MM.1S (cell line): ENCODE measurements around the gene XPO1.
"Not testable (repeated sequence)": the region's sequence is repeated elsewhere in the genome, so short reads cannot be mapped to it uniquely, and the experiment has no call there.

ENCODE experiments used
- DNase-seq: peaks from one replicate; pipeline ENCODE4 v3.0.0-alpha.2; 2015
- H2AFZ ChIP-seq: fragments of 300-600 bp; sonication (generic); 2 replicates; pipeline ENCODE4 v1.6.0; 2016; ENCODE audit warnings: antibody characterized with exemption, low read length
- H3F3A ChIP-seq: fragments of 300-600 bp; sonication (generic); 2 replicates; pipeline ENCODE4 v1.6.1; 2016; ENCODE audit warnings: mild to moderate bottlenecking, antibody characterized with exemption, low read length, moderate library complexity, mixed read lengths; ENCODE audit not compliant: insufficient read depth
- H3K27ac ChIP-seq: fragments of 300-600 bp; sonication (generic); 2 replicates; pipeline ENCODE4 v1.5.1; 2016; ENCODE audit warnings: mild to moderate bottlenecking, low read length
- H3K27me3 ChIP-seq: fragments of 300-600 bp; sonication (generic); replicated peaks from 2 replicates; pipeline ENCODE4 v1.6.0; 2016; ENCODE audit warnings: low read length; ENCODE audit not compliant: insufficient read depth
- H3K36me3 ChIP-seq: fragments of 300-600 bp; sonication (generic); replicated peaks from 2 replicates; pipeline ENCODE4 v1.6.1; 2016; ENCODE audit warnings: mild to moderate bottlenecking, low read length, mixed read lengths; ENCODE audit not compliant: insufficient read depth
- H3K4me1 ChIP-seq: fragments of 300-600 bp; sonication (generic); 2 replicates; pipeline ENCODE4 v1.6.1; 2016; ENCODE audit warnings: low read length, mixed read lengths
- H3K4me2 ChIP-seq: fragments of 300-600 bp; sonication (generic); 2 replicates; pipeline ENCODE4 v1.6.0; 2016; ENCODE audit warnings: low read depth, low read length
- H3K4me3 ChIP-seq: fragments of 300-600 bp; sonication (generic); 2 replicates; pipeline ENCODE4 v1.5.1; 2016; ENCODE audit warnings: low read length, mixed read lengths
- H3K79me2 ChIP-seq: fragments of 300-600 bp; sonication (generic); 2 replicates; pipeline ENCODE4 v1.6.1; 2016; ENCODE audit warnings: mixed run types, low read length, mixed read lengths
- H3K9ac ChIP-seq: fragments of 300-600 bp; sonication (generic); 2 replicates; pipeline ENCODE4 v1.6.1; 2016; ENCODE audit warnings: low read length, mixed read lengths
- H3K9me2 ChIP-seq: fragments of 300-600 bp; sonication (generic); replicated peaks from 2 replicates; pipeline ENCODE4 v1.6.1; 2016; ENCODE audit warnings: mild to moderate bottlenecking, low read length, mixed read lengths; ENCODE audit not compliant: insufficient read depth
- H3K9me3 ChIP-seq: fragments of 300-600 bp; sonication (generic); replicated peaks from 2 replicates; pipeline ENCODE4 v1.6.1; 2016; ENCODE audit warnings: mild to moderate bottlenecking, low read length, mixed read lengths; ENCODE audit not compliant: insufficient read depth
- H4K20me1 ChIP-seq: fragments of 300-600 bp; sonication (generic); 2 replicates; pipeline ENCODE4 v1.6.1; 2016; ENCODE audit warnings: mild to moderate bottlenecking, low read length, moderate library complexity, mixed read lengths; ENCODE audit not compliant: insufficient read depth
- EZH2 ChIP-seq: fragments of 300-600 bp; sonication (generic); optimal IDR thresholded peaks from 2 replicates; pipeline ENCODE3; 2017; ENCODE audit warnings: low read depth, mild to moderate bottlenecking, antibody characterized with exemption, low read length, mixed read lengths
- EZH2phosphoT487 ChIP-seq: fragments of 300-600 bp; sonication (generic); IDR thresholded peaks from 2 replicates; pipeline ENCODE4 v1.6.1; 2018; ENCODE audit warnings: antibody characterized with exemption, low read length
- TF ChIP-seq, protein P1 (sequence below): fragments of 300-600 bp; sonication (generic); IDR thresholded peaks from 2 replicates; pipeline ENCODE4 v1.5.1; 2016; ENCODE audit warnings: antibody characterized with exemption, low read length, mixed read lengths

XPO1 gene

DNA sequence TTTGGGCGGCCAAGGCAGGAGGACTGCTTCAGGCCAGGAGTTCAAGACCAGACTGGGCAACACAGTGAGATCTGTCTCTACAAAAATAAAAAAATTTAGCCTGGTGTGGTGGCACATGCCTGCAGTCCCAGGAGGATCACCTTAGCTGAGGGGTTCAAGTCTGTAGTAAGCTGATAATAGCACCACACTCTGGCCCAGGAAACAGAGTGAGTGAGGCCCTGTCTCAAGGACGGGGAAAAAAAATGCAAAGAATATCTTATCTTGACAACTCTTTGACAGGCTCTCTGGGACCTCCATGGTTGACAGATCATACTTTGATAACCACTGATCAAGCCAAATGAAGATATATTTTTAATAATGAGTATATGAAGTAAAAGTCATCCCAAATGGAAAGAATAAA is 89.9 kb downstream of the XPO1 start:
- Histone ChIP-seq H3K4me2 (no peak overlapping the region), H3K36me3 (no peaks in the 10 kb centered on the region; the same call in 1 of the 2 replicates), H3K79me2 (peaks cover 99% of the 10 kb centered on the region), H3F3A (peaks cover 8% of the 10 kb centered on the region), H3K4me3 (no peak overlapping the region), H4K20me1 (0 out of 2 replicates have a peak, but pooled peaks cover 3% of the 10 kb centered on the region), H3K27me3 (no peaks in the 10 kb centered on the region), H3K9ac (no peak overlapping the region), H2AFZ (no peak overlapping the region), H3K27ac (no peak overlapping the region), H3K9me3 (no peaks in the 10 kb centered on the region), H3K4me1 (peaks cover 16% of the 10 kb centered on the region), H3K9me2 (no peaks in the 10 kb centered on the region)
- no peak for DNase-seq
- TF ChIP-seq, protein P1, sequence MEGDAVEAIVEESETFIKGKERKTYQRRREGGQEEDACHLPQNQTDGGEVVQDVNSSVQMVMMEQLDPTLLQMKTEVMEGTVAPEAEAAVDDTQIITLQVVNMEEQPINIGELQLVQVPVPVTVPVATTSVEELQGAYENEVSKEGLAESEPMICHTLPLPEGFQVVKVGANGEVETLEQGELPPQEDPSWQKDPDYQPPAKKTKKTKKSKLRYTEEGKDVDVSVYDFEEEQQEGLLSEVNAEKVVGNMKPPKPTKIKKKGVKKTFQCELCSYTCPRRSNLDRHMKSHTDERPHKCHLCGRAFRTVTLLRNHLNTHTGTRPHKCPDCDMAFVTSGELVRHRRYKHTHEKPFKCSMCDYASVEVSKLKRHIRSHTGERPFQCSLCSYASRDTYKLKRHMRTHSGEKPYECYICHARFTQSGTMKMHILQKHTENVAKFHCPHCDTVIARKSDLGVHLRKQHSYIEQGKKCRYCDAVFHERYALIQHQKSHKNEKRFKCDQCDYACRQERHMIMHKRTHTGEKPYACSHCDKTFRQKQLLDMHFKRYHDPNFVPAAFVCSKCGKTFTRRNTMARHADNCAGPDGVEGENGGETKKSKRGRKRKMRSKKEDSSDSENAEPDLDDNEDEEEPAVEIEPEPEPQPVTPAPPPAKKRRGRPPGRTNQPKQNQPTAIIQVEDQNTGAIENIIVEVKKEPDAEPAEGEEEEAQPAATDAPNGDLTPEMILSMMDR, result no peak
- no peak for TF ChIP-seq EZH2
- TF ChIP-seq EZH2phosphoT487, result no peak

DNA sequence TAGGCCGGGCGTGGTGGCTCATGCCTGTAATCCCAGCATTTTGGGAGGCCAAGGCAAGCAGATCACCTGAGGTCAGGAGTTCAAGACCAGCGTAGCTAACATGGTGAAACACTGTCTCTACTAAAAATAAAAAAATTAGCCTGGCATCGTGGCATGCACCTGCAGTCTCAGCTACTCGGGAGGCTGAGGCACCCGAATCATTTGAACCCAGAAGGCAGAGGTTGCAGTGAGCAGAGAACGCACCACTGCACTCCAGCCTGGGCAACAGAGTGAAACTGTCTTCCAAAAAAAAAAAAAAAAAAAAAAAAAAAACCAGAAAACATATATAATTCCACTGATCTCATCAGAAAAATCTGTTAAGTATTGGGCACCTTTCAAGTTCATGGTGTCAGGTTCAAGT is 91.2 kb downstream of the XPO1 start:
- H3K27me3 ChIP-seq, H4K20me1 ChIP-seq, H2AFZ ChIP-seq, H3K27ac ChIP-seq, H3F3A ChIP-seq, DNase-seq, H3K4me3 ChIP-seq, H3K9ac ChIP-seq, H3K4me2 ChIP-seq, H3K9me3 ChIP-seq, H3K36me3 ChIP-seq, H3K9me2 ChIP-seq: not testable (repeated sequence)
- H3K4me1 ChIP-seq, result peaks cover 16% of the 10 kb centered on the region
- H3K79me2 ChIP-seq, result peaks cover 99% of the 10 kb centered on the region

DNA sequence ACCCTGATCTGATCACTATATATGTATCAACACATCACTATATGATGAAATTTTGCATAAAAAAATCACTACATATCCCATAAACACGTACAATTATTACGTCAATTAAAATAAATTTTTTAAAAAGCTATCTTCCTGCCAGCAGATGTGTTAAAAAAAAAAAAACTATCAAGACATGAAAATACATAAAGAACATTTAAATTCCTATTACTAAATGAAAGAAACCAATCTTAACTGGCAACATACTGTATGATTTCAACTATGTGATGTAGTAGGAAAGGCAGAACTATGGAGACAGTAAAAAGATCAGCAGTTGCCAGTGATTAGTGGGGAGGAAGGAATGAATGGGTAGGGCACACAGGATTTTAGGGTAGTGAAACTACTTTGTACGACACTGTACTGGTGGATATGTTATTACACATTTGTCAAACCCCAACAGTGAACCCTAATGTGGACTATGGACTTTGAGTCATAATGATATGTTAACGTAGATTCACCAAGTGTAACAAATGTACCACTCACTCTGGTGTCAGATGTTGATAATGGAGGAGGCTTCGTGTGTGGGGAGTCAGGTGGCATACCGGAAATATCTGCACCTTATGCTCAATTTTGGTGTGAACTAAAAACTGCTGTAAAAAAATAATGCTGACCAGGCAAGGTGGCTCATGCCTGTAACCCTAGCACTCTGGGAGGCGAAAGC is 94.7 kb downstream of the XPO1 start:
- H3K9ac ChIP-seq, result no peak overlapping the region
- H3K4me3 ChIP-seq, result no peak overlapping the region
- peaks cover 8% of the 10 kb centered on the region for H3F3A ChIP-seq
- peak overlapping the region; percentile 21; the same call in 1 of the 2 replicates for H3K27ac ChIP-seq
- H4K20me1 ChIP-seq, result 0 out of 2 replicates have a peak, but pooled peaks cover 10% of the 10 kb centered on the region
- DNase-seq, result peak; percentile 59
- H3K4me1 ChIP-seq, result peaks cover 16% of the 10 kb centered on the region
- H3K4me2 ChIP-seq, result no peak overlapping the region
- H3K9me3 ChIP-seq, result no peaks in the 10 kb centered on the region
- TF ChIP-seq, protein P1, result no peak
- TF ChIP-seq EZH2, result no peak
- TF ChIP-seq EZH2phosphoT487, result no peak
- H3K27me3 ChIP-seq, result no peaks in the 10 kb centered on the region
- H2AFZ ChIP-seq, result no peak overlapping the region
- H3K79me2 ChIP-seq, result peaks cover 99% of the 10 kb centered on the region
- H3K36me3 ChIP-seq, result no peaks in the 10 kb centered on the region; the same call in 1 of the 2 replicates
- H3K9me2 ChIP-seq, result no peaks in the 10 kb centered on the region
